ENCODE results near the gene PLB1.

DNA sequence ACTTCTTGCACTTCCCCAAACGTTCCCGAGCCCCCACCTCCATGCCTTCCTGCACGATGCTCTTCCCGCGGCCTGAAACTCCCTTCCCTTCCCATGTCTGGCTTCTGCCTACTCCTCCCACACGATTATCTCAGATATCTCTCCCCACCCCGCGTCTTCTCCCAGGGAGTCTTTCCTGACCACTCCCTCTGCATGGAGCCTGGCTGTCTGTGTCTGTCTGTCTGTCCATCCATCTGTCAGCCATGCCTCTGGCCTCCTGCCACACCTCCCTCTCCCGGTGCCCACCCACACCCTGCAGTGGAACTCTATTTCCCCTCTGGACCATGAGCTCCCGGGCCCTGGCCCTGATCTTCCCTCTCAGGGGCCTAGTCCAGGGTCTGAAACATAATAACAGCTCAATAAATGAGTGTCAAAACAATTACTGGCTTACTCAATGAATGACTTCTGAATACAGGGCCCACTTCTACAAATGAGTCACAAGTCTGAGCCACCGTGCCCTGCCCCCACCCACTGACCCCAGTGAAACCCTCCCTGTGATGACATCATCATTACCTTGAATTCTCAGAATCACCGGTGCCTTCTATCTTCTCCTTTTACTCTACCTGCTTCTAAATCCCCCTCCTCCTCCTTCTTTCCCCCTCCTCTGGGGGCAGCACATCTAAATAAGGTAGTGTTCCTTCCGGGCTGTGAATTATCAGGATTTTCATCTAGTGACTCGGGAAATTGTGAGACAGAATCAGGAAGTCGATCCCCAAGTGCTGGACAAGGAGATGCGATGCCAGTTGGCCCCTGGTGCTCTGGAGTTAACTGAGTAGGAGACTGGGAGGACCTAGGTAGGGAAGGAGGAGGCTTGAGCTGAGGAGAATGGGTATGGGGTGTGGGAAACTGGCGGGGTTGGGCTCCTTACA, 46.1 kb upstream of the PLB1 start:
- TF ChIP-seq POLR2A (IDR thresholded peaks at IDR 0.05; ENCODE audit: low read depth, low read length) (no peak), TAF1 (IDR thresholded peaks at IDR 0.05; ENCODE audit: low read depth, low read length) (no peak), POLR2AphosphoS5 (IDR thresholded peaks at IDR 0.05; ENCODE audit: low read depth, low read length) (no peak), SPI1 (IDR thresholded peaks at IDR 0.05; ENCODE audit: low read depth, low read length) (no peak)

All from GM12891 (cell line).